ENCODE data around the gene PPP1R12B.
"Not testable (repeated sequence)": the region's sequence is repeated elsewhere in the genome, so short reads cannot be mapped to it uniquely, and the experiment has no call there.

The PPP1R12B gene

DNA sequence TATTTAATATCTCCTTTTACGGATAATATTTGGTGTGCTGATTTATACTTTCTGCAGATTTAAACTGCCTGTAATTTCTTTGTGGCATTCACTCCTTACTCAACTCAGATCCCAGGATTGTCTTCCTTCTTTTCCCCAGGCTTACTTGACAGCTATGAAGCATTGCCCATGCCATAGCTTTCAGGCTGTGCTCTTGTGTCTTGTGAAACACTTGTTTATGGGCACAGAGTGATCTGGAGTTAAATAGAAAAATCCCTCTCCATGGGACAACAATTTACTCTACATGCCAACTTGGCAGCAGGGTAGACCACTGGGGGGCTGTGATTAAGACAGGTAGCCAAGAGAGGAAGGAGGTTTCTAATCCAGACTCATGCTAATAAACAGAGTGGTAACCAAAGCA is 57.4 kb downstream of the PPP1R12B start:
- DNase-seq = no peak

DNA sequence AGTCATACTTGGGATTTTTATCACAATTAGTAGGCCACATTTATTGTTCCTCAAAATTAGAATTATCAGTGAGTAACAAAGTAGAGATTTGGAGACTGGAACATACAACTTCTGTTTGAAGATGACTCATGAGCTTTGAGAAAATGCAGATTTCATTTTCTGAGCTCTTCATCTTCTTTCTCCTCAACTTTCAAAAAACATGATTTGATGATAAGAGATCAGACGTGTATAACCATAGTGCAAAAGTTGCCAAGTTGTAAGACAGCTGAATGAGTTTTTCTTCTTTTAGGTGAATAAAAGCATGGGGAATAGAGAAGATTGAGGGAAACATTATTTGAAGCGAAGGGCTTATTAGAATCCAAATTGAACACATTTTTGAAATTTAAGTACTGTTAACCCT is 58.4 kb downstream of the PPP1R12B start:
- not testable (repeated sequence) for DNase-seq

DNA sequence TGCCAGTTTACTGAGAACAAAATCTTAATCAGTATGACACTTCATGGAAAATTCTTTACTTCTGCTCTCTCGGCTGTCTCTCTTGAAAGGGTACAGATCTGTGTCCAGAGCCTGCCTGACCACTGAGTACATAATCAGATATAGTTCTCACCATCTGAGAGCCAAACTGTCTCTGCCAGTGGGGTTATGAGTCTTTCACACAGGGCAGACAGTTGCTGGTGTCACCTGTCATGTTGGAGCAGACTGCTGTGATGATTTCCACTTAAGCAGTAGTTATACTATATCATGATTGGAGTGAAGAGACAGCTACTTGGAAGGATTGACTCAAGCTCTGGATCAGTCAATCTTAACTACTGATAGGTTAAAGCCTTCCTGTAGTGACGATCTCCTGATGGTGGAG is 58.9 kb downstream of the PPP1R12B start:
- DNase-seq = not testable (repeated sequence)

DNA sequence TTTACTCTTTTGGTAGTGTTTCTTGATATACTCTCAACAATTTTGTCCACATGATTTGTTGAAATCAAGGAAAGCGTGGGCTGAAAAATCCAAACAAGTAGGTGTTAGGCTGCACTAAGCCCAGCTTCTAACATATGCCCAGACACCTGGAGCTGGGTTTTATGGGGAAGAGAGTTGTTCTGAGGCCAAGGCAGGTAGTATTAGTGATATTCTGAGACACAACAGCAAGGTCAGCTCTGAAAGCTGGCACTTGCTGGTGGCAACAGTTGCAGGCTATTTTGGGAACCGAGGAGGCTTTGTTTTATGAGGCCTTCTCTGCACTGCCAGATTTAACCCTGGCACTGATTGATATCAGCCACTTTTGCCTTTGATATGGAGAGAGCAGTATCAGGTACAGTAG is 61.8 kb downstream of the PPP1R12B start:
- DNase-seq = not testable (repeated sequence)

DNA sequence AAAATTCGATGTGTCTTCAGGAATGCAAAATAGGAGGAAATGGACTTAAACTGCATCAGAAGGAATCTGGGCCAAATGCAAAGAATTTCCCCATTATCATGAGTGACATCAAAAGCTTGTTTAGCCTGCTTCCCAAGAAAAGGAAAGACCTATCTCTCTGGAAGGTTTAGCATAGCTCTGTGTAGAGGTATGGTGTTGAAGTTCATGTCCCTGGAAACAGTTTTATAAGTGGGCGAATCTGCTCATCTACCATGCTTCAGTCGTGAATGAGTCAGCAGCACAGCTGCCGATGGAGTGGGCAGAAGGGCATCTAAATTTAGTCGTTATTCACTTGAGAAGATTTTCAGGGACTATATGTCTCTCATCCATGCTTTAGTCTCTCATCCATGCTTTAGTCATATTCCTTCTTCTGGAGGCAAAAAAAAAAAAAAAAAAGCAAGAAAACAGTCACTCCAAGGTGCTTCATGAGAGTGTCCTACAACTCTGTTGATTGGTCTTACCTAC is 62.4 kb downstream of the PPP1R12B start:
- not testable (repeated sequence) for DNase-seq

DNA sequence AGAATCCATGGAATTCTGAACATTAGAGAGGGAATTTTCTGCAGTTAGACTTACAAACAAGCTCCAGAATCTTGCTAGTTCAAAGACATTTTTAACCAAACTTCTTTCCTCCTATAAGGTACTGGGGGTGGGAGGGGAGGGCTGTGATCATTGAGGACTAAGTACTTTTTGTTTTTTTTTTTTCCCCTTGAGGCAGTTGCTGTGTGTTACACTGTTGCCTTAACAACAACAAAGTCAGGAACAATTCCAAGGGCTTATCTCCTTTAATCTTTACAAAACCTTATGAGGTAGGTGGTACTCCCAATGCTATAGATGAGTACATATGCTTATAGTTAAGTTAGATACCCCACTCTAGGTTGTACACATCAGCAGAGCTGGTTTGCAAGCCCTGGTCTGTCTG is 62.9 kb downstream of the PPP1R12B start:
- no peak for DNase-seq

DNA sequence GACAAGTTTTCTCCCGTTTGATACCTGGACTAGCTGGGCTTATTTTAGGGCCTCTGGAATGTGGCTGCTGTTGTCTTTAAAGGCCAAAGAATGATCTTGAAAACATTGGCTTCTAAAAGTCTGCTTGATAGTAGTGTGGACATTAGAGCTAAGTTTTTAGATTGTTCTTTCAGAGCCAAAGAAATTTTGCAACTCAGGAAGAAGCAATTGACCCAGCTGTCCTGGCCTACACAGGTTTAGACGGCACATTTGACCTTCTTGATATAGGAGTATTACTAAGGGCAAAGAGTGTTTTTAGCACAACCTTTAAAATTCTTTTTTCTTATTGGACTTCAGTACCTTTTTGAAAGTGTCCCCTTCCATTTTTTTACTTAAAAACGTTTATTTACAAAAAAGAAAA is 63.9 kb downstream of the PPP1R12B start:
- not testable (repeated sequence) for DNase-seq

DNA sequence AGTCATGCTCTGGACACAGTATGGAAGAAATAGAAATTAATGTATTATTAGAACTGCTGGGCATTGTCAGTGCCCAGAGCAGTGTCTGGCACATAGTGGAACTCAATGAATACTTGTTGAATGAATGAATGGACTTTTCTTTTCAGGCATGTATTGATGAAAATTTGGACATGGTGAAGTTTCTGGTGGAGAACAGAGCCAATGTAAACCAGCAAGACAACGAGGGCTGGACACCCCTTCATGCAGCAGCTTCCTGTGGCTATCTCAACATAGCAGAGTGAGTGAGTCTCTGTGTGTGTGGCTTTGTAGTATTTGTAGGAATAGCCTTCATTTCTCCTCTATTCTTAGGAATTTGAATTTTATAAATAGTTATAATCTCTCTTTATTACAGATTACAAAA is 68.1 kb downstream of the PPP1R12B start:
- DNase-seq = no peak

DNA sequence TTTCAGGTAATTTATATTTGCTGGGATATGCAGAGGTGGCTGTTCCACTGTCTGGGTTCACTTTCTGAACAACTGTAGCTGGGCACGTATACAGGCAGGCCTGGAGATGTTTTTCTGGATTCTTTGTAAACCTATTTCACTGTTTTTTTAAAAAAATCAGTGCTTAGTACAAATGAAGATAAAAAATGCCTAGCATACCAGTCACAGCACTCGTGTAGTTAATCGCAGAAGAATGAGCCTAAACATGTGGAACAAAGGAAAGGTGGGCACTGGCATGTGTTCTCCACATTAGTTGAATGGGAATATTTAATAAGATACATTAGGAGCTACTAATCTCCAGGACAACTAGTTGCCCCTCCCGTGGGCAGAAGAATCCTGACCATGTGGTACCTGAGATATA is 68.6 kb downstream of the PPP1R12B start:
- DNase-seq = not testable (repeated sequence)

DNA sequence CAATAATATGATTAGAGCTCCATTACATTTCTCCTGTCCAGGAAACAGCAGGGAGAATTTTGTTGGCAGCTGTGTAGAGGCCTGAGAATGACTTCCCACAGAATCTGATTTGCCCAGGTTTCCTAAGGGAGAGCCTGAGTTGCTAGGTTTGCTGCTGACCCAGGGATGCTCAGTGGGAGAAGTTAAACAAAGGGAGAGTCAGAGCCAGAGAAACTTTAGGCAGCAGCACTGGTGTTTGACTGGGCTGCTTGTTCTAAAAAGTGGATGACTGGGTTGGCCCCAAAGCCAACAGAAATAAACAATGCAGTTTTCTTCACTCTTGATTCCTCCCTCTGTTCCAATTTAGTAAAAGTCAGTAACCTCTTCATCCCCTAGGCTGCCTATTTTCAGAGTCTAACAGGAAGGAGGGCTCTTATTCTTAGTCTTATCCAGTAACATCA is 69.3 kb downstream of the PPP1R12B start:
- DNase-seq = not testable (repeated sequence)

DNA sequence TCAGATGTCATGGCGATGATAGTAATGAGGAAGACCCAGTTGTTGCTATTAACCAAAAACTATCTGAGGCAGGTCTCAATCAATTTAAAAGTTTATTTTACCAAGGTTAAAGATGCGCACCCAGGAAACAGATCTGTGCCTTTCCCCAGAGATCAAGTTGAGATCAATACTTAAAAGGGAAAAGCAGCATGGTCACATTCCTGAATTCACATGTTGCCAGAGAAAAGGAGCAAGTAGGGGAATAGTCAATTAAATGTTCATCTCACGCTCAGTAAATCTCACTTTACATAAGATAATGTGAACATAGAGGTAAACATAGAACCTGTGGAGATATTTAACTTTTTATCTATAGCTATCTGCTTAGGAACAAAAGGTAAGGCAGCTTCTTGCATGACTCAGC is 71.2 kb downstream of the PPP1R12B start:
- not testable (repeated sequence) for DNase-seq

DNA sequence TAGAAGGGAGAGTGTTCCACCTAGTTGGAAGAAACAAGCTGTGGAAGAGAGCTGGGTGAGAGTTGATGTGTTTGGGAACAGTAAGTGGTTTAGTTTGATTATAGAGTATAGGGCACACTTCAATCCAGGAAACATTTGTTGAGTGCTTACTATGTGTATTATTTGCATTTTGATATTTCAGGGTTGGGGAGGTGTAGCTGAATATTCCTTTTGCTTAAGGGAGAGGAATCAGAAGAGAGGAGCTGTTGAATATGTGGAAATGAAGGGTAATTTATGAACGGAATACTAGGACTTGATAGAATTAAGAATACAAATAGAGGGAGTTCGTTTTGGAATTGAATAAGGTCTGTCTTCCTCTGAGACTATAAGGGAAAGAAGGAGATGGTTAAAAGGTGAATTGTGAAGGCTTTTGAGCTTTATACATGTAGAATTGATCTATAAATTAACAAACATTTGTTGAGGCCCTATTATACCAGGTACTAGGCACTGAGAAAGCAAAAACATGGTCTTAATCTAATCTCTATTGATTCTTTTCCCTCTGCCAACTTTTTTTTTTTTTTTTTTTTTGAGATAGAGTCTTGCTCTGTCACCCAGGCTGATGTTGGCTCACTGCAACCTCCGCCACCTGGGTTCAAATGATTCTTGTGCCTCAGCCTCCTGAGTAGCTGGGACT is 72.1 kb downstream of the PPP1R12B start:
- DNase-seq = not testable (repeated sequence)

DNA sequence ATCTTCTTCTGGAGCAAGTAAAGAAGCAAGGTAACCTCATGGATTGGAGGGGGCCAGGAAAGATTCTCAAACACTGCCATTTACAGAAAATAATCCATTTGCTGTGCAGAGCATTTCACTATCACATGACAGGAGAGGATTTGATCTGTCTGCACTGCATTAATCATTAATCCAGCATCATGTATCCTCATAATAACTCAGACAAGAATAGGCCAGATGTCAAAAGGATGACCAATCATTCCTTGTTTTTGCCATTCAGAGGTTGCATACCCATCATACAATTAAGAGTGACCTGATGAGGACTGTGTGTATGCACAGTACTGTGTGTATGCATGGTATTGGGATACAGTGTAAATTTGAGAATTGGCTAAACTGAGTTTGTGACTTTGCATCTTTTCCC is 74.2 kb downstream of the PPP1R12B start:
- not testable (repeated sequence) for DNase-seq

DNA sequence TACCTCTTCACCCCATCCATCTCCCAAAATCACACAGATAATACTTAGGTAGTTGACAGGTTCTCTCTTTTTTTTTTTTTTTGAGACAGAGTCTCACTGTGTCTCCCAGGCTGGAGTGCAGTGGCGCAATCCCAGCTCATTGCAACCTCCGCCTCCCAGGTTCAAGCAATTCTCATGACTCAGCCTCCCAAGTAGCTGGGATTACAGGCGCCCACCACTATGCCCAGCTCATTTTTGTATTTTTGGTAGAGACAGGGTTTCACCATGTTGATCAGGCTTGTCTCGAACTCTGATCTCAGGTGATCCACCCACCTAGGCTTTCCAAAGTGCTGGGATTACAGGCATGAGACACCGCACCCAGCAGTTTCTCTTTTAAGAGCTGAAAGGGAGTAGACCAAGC is 75.8 kb downstream of the PPP1R12B start:
- not testable (repeated sequence) for DNase-seq

DNA sequence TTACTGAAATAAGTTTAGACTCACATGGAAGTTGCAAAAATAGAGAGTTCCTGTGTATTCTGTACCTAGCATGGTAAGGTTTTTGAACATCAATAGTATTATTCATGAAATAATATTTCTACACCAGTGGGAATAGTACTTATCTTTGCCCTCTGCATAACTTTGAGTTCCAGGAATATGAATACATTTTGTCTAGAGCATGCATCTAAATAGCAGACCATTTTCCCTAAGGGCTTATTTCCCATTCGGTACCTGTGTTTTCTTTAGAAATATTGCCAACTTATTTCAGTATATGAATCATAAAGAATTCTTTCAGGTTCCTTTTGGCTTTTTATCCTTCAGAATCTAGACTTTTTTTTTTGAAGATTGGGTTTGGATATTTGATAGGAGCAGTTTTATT is 81.6 kb downstream of the PPP1R12B start:
- not testable (repeated sequence) for DNase-seq

DNA sequence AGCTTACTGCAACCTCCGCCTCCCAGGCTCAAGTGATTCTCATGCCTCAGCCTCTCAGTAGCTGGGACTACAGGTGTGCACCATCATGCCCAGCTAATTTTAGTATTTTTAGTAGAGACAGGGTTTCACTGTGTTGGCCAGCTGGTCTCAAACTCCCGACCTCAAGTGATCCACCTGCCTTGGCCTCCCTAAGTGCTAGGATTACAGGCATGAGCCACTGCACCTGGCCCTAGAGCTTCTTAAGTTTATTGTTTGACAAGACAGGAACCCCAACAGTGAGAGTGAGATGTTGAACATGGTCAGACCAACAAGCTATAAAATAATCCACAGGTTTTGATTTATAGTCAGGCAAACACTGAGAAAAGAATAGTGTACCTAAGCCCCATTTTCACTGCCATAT is 83.8 kb downstream of the PPP1R12B start:
- DNase-seq = not testable (repeated sequence)

DNA sequence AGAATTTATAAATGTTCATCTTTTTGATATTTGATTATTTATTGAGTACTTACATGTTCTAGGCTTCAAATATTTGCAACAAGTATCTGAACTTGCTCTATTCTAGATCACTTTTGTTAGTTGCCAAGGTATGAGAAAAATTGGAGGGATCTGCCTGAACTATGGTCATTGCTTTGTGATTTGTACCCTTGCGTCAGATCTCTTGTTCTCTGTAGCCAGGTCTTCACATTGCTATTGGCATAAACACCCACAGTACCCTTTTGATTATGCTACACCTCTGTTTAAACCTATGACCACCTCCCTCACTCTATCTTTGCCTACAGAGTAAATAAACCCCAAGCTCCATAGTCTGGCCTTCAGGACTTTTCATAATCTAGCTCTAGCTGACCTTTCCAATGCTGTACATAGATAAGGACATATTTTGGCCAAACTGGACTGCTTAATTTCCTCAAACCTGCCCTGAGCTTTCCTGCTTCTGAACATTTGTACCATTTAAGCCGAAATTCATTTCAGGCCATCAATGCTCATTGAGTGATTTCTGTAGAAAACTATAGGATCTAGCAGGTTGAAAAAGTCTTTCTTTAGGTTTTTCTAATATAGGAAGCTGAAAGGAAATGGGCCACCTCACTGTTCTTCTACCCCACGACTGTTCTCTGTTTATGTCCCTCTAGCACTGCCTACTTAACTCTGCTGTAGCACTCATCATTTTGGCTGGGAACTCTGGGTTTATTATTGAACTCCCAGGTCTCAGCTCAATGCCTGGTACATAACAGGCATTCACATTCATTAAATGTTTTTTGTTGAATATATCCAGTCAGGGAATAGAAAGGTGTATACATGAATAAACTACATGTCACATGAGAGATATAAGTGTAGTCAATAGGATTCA is 84.9 kb downstream of the PPP1R12B start:
- no peak for DNase-seq

DNA sequence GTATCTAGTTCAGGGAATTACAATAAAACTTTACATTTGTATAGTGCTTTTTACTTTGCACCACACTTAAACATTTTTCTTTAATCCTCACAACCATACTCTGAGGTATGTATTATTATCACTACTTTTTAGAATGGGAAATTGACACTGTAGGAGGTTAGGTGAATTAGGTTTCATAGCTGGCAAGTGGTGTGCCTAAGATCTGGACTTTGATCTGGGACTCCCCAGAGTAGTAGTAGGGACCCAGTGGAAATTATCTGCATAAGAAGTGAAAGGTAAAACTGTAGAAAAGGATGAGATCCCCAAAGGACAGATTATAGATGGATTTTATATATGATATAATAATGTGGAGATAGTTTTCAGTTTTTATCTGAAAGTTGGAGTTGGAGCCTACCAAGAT is 85.6 kb downstream of the PPP1R12B start:
- no peak for DNase-seq

DNA sequence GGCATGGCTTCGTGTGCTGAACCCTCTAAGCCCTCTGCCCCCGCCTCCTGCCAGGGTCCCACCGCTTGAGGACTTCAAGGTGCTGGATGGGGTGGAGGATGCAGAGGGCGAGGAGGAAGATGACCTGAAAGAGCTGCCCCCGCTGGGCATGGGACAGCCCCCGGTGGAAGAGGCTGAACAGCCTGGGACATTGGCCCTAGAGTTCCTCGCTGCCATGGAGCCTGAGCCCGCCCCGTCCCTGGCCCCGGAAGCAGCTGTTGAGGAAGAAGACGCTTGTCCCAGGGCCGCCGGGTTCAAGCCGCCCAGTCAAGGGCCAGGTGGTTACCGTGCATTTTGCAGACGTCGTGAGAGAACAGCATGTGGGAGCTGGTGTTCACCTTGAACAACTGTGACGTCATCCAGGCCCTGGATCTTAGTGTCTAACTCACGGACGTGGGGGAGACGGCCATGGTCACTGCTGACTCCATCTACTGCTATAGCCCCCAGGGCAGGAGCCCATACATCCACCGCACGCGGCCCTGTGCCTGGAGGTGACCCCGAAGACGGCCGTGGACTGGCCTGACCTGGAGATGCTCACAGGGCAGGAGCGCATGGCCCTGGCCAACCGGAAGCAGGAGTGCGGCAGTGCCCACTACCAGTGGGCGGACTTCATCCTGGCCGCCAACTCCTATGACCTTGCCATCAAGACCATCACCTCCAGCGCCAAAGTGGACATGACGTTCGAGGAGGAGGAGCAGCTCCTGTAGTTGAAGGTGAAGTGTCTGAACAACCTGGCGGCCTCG is 90.1 kb downstream of the PPP1R12B start:
- DNase-seq = no peak

DNA sequence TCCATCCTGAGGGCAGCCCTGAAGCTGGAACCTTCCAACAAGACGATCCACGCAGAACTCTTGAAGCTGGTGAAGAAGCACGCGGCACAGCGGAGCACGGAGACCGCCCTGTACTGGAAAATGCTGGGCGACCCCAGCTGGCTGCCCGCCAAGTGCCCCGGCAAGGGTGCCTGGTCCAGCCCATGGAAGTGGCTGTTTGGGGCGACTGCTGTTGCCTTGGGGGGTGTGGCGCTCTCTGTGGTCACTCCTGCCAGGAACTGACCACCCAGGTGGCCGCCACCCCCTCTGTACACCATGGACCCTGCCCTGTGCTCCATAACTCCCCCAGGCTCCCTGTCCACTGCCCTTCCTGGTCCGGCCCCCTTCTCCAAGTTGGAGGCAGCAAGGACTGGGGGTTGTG is 90.8 kb downstream of the PPP1R12B start:
- DNase-seq = no peak

DNA sequence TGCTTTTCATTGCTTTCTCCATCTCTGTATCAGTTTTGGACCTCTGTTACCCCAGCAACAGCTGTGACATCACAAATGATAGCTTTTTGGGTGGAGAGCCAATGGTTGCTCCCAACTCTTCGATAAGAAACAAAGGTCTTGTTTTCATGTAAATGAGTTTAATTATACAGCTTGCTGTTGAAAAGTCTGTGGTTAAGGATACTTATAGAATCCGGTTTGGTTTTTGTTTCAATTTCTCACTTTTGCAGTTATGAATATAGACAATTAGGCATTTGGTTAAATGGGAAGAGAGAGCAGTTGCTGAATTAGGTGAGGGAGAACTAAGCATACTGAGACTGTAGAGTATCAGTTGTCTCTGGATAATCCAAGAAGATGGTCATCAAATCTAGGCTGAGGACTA is 99.6 kb downstream of the PPP1R12B start:
- not testable (repeated sequence) for DNase-seq

DNA sequence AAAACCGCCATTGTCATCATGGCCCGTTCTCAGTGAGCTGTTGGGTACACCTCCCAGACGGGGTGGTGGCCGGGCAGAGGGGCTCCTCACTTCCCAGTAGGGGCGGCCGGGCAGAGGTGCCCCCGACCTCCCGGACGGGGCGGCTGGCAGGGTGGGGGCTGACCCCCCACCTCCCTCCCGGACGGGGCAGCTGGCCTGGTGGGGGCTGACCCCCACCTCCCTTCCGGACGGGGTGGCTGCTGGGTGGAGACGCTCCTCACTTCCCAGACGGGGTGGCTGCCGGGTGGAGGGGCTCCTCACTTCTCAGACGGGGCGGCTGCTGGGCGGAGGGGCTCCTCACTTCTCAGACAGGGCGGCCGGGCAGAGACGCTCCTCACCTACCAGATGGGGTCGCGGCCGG is 103.1 kb downstream of the PPP1R12B start:
- DNase-seq = not testable (repeated sequence)

DNA sequence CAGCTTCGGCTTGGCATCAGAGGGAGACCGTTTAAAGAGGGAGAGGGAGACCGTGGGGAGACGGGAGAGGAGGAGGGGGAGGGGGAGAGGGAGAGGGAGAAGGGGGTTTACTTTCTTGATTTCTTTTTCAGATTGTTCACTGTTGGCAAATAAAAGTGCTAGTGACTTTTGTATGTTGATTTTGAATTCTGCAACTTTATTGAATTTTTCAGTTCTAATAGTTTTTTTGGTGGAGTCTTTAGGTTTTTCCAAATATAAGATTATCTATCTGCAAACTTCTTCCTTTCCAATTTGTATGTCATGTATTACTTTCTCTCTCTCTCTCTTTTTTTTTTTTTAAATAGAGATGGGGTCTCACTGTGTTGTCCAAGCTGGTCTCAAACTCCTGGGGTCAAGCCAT is 104.0 kb downstream of the PPP1R12B start:
- DNase-seq = no peak
